GM21529 (cell line): Measurements from ENCODE around the gene ZNF292.
"Not testable (repeated sequence)": the region's sequence is repeated elsewhere in the genome, so short reads cannot be mapped to it uniquely, and the experiment has no call there.

Experiments
- ATAC-seq: cut with Tn5 transposase; IDR thresholded peaks from one replicate; pipeline ENCODE4 v1.9.1; 2021; ENCODE audit not compliant: unreplicated experiment

The ZNF292 gene

GRCh38 chr6:87154993-87155841, at the start of gene ZNF292:
ZNF292 (plus strand) TSS chr6:87155565; CDS start chr6:87155592, 27 bp downstream.
- peak; percentile 68 for ATAC-seq

- no peak for ATAC-seq
Measured at GRCh38 chr6:87105823-87106222, 49.5 kb upstream of the ZNF292 start.

DNA sequence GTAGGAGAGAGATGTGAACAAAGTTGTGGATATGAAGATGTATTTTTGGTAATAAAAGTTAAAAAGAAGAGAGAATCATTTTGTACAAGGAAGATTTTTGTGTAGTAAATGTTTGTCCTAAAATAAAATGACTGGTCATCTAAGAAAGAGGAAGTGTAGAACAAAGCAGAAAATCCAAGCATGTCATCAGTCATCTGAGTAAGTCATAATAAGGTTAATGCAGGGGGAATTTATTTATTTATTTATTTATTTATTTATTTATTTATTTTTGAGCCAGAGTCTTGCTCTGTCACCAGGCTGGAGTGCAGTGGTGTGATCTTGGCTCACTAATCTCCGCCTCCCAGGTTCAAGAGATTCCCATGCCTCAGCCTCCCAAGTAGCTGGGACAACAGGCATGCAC, 44.7 kb upstream of the ZNF292 start:
- no peak for ATAC-seq

- ATAC-seq: peak; percentile 97
Measured at GRCh38 chr6:87115402-87116135, 39.8 kb upstream of the ZNF292 start.

DNA sequence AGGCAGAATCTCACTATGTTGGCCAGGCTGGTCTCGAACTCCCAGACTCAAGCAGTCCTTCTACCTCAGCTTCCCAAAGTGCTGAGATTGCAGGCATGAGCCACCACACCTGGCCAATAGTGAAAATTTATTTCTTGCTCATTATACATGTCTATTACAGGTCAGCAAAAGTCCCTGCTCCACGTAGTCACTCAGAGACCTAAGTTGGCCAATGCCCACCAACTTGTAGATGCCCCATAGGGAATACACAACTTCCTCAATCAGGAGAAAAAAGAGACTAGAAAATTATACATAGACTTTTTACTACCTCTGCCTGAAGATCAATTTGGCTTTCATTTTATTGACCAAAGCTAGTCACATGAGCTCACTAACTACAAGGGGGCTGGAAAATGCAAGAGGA, 38.4 kb upstream of the ZNF292 start:
- no peak for ATAC-seq

DNA sequence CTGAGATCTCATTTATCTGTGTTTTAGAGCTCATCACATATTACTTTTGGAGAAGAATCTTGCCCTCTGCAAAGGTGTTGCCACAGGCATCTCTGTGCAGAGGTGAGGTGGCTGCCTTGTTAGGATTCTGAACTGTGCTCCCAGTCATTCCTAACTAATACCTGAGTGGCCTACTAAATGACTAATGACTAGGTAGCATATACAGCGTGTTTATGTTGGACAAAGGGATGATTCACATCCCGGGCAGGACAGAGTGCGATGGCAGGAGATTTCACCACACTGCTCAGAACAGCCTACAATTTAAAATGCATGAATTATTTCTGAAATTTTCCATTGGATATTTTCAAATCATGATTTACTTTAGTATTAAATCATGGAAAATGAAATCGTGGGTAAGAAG, 37.3 kb upstream of the ZNF292 start:
- no peak for ATAC-seq

GRCh38 chr6:87122477-87122876, 32.9 kb upstream of the ZNF292 start:
- ATAC-seq: no peak

- no peak for ATAC-seq
Measured at GRCh38 chr6:87124074-87124473, 31.3 kb upstream of the ZNF292 start.

DNA sequence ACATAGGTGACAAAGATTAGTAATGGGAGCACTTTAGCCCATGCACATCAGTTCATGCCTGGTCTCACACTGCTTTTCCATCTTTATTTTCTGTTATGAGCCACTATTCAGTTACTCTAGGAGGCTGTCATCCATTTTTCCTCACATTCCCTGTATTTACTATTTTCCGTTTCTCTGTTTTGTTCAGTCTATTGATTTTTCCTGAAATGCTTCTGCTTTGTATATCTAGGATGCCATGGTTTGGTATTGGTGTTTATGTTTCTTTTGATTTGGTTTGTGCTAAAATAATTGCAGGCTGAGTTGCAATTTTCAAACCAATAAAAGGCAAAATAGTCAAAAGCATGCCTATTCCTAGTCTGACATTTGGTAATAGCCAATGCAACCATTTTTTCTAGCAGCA, 28.9 kb upstream of the ZNF292 start:
- ATAC-seq: no peak

- no peak for ATAC-seq
Measured at GRCh38 chr6:87127737-87128136, 27.6 kb upstream of the ZNF292 start.

GRCh38 chr6:87136963-87137362, 18.4 kb upstream of the ZNF292 start:
- no peak for ATAC-seq

DNA sequence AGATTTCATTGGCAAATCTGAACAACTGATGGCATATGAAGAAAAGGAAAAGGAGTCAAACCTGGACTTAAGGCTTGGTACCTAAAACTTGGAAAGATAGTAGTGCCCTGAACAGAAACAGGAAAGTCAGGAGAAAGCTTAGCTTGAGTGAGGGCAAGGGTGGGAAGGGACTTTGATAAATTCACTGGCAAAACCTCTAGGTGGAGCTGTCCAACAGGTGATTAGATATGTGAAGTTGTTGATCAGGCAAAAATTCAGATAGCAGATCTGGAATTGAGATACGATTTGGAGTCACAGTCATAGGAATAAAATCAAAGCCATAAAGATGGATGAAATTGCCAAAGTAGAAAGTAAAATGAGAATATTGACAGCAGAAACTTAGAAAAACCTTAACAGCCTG, 16.1 kb upstream of the ZNF292 start:
- peak; percentile 75 for ATAC-seq

DNA sequence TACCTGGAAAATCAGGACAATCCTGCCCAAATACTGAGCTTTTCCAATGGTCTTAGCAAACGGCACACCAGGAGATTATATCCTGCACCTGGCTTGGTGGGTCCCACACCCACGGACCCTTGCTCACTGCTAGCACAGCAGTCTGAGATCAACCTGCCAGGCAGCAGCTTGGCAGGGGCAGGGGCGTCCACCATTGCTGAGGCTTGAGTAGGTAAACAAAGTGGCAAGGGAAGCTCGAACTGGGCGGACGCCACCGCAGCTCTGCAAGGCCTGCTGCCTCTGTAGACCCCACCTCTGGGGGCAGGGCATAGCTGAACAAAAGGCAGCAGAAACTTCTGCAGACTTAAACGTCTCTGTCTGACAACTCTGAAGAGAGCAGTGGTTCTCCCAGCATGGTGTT, 15.4 kb upstream of the ZNF292 start:
- ATAC-seq: not testable (repeated sequence)

- peak; percentile 91 for ATAC-seq
Measured at GRCh38 chr6:87146363-87146762, 9.0 kb upstream of the ZNF292 start.

GRCh38 chr6:87150406-87150805, 5.0 kb upstream of the ZNF292 start:
- no peak for ATAC-seq

DNA sequence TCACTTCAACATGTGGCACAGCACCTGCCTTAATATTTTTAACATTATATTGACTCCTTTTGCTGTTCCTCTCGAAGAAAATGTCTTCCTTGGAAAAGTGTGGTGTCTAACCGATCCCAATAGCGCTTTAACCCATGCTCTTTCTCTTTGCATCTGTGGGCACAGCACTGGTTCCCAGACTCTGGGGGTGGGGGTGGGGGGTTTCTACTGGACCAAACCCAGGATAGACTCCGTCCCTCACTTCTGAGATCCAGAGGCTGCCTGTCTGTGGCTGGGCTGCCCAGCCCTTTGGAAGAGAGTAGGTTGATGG, 3.9 kb upstream of the ZNF292 start:
- ATAC-seq: no peak

DNA sequence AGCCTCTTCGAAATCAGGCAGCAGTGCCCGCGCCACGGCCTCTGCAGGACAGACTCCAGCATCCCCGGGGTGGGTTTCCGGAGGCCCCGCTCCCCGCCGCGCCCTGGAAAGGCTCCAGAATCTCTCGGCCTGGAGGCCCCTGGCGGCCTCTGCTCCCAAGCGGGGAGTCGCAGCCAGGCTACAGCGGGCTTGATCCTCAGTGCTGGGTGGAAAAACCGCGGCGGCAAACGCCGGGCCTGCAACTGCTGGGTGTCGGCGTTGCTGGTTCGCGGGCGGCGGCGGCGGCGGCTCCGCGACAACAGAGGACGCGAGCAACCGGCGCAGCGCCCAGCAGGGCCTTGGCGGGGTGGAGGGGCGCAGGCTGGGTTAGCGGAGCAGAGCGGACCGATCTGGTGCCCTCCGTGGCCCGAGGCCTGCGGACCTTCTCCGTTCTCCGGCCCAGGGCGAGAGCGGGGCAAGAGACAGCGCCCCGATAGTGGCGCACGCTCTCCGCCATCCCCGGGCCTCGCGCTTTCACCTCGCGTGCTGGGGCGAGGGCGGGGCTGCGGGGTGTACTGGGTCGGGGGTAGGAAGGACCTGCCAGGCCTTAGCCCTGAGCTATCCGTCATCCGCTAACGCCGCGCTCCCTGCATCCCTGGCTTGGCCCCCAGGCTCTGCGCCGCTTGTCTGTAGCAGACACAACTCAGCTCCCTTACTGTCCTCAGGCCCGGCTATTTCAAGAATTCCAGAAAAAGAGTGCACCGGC, 3.4 kb upstream of the ZNF292 start:
- ATAC-seq: peak; percentile 36

DNA sequence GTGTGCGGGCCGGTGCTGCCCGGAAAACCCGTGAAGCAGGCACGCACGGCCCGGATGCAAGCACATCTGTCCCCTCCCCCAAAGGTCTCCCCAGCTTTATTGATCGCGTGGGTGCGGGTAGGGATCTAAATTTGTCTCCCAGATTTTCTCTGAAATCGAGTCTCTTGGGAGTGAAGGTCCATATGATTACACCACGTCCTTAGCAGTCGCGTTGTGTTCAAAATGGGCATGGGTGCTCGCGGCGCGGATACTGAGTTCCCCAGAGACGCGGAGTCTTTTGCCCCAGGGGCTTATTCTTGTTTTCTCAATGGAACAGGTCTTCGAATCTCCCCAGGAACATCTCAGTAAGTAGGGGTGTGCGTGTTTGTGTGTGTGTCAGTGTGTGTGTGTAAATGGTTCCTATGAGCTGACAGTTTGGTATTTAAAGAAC, 2.8 kb upstream of the ZNF292 start:
- ATAC-seq: peak; percentile 1

- no peak for ATAC-seq
Measured at GRCh38 chr6:87154641-87154992, 748 bp upstream of the ZNF292 start.

- ATAC-seq: peak; percentile 1
Measured at GRCh38 chr6:87155842-87156815, 764 bp downstream of the ZNF292 start.

- ATAC-seq: not testable (repeated sequence)
Measured at GRCh38 chr6:87157596-87157995, 2.2 kb downstream of the ZNF292 start.
